Endodermal cell (in vitro differentiated cells): ENCODE measurements around the gene PHOSPHO1. TPM values are rescaled to one million over a fixed set of nuclear protein-coding genes. Genes with fewer than 3 reads are reported as not detected.

ENCODE experiments used
- DNase-seq: peaks from one replicate; pipeline ENCODE4 v3.0.0-alpha.2; 2017
- H3K27ac ChIP-seq: 2 replicates; pipeline ENCODE4 v1.5.1; 2013; ENCODE audit warnings: mild to moderate bottlenecking, low read depth, low read length, moderate library complexity
- H3K27me3 ChIP-seq: 2 replicates; pipeline ENCODE4 v1.6.1; 2013; ENCODE audit warnings: mild to moderate bottlenecking, low read length, moderate library complexity; ENCODE audit not compliant: insufficient read depth, control insufficient read depth, poor library complexity, severe bottlenecking
- H3K36me3 ChIP-seq: 2 replicates; pipeline ENCODE4 v1.7.0; 2013; ENCODE audit warnings: mild to moderate bottlenecking, low read length, moderate library complexity; ENCODE audit not compliant: control insufficient read depth, insufficient read depth
- H3K4me1 ChIP-seq: one replicate; pipeline ENCODE4 v1.7.0; 2013; ENCODE audit warnings: low read length; ENCODE audit not compliant: control insufficient read depth, insufficient read depth
- H3K4me3 ChIP-seq: 2 replicates; pipeline ENCODE4 v1.5.1; 2013; ENCODE audit warnings: mild to moderate bottlenecking, low read length, moderate library complexity
- H3K9ac ChIP-seq: 2 replicates; pipeline ENCODE4 v1.6.1; 2013; ENCODE audit warnings: mild to moderate bottlenecking, low read length, moderate library complexity; ENCODE audit not compliant: poor library complexity, severe bottlenecking; ENCODE audit errors: extremely low read depth
- H3K9me3 ChIP-seq: 2 replicates; pipeline ENCODE4 v1.6.1; 2013; ENCODE audit warnings: mild to moderate bottlenecking, low read length, moderate library complexity; ENCODE audit not compliant: control insufficient read depth
- H3K27ac Mint-ChIP-seq: 2 replicates; pipeline ENCODE4 v1.8.0; 2020; ENCODE audit warnings: mixed read lengths
- H3K27me3 Mint-ChIP-seq: 2 replicates; pipeline ENCODE4 v1.8.0; 2021; ENCODE audit warnings: mild to moderate bottlenecking, mixed read lengths; ENCODE audit not compliant: insufficient read depth
- H3K36me3 Mint-ChIP-seq: 2 replicates; pipeline ENCODE4 v1.8.0; 2020; ENCODE audit warnings: low read depth, mixed read lengths
- H3K4me1 Mint-ChIP-seq: 2 replicates; pipeline ENCODE4 v1.8.0; 2020; ENCODE audit warnings: mixed read lengths
- H3K4me3 Mint-ChIP-seq: 2 replicates; pipeline ENCODE4 v1.8.0; 2020; ENCODE audit warnings: mild to moderate bottlenecking, moderate library complexity, mixed read lengths
- H3K9me3 Mint-ChIP-seq: 2 replicates; pipeline ENCODE4 v1.8.0; 2020; ENCODE audit warnings: mild to moderate bottlenecking, mixed read lengths
- CTCF ChIP-seq: fragments of 200-600 bp; sonication (generic); conservative IDR thresholded peaks from 2 replicates; pipeline ENCODE4 v1.5.0; 2021; ENCODE audit warnings: antibody characterized with exemption, mild to moderate bottlenecking
- WGBS, 2 experiments: methylation state at CpG; one replicate each; pipeline versions ENCODE4 v1.1.5 to v1.1.7; 2013; ENCODE audit warnings: missing lambda C conversion rate in 2 of 2, mixed read lengths in 1 of 2; ENCODE audit not compliant: insufficient coverage in 1 of 2, insufficient read length in 1 of 2; 5-methylcytosine and 5-hydroxymethylcytosine counted together
- total RNA-seq, 2 donors: library from RNA; stranded (reverse); fragmentation: NEBNext Ultra II Directional in 1 of 2; extraction: Animal tissue kit (Norgen Biotek cat#: 25700) in 1 of 2; gene quantifications; 2 replicates in 1 of 2; 3 replicates in 1 of 2; pipeline ENCODE4 v1.2.1, GENCODE V29; 2021

The PHOSPHO1 gene
- total RNA-seq, 2 donors from 2014 or later = 0.82 to 1.3 TPM

GRCh38 chr17:49198211-49198610, 32.4 kb downstream of the PHOSPHO1 start:
- H3K27me3 Mint-ChIP-seq = peaks cover 14% of the 10 kb centered on the region
- TF ChIP-seq CTCF = no peak
- peaks cover 3% of the 10 kb centered on the region for H3K4me1 ChIP-seq
- no peaks in the 10 kb centered on the region for H3K36me3 ChIP-seq
- H3K4me1 Mint-ChIP-seq = peaks cover 7% of the 10 kb centered on the region
- DNase-seq = no peak
- no peak overlapping the region for H3K4me3 Mint-ChIP-seq
- H3K4me3 ChIP-seq = no peak overlapping the region
- H3K27ac ChIP-seq = no peak overlapping the region
- 73 to 100% methylated on average over 1 to 2 of the region's 2 CpGs for WGBS, 2 experiments
- no peak overlapping the region for H3K9ac ChIP-seq
- H3K9me3 ChIP-seq = no peaks in the 10 kb centered on the region
- no peaks in the 10 kb centered on the region for H3K9me3 Mint-ChIP-seq
- no peaks in the 10 kb centered on the region for H3K36me3 Mint-ChIP-seq
- H3K27ac Mint-ChIP-seq = no peak overlapping the region
- H3K27me3 ChIP-seq = no peaks in the 10 kb centered on the region

- Histone ChIP-seq H3K27me3 (no peaks in the 10 kb centered on the region), H3K36me3 (no peaks in the 10 kb centered on the region), H3K4me3 (no peak overlapping the region), H3K27ac (no peak overlapping the region), H3K4me1 (peaks cover 3% of the 10 kb centered on the region), H3K9ac (no peak overlapping the region), H3K9me3 (no peaks in the 10 kb centered on the region)
- Mint-ChIP-seq H3K9me3 (no peaks in the 10 kb centered on the region), H3K4me3 (no peak overlapping the region), H3K27me3 (peaks cover 8% of the 10 kb centered on the region), H3K36me3 (no peaks in the 10 kb centered on the region), H3K27ac (no peak overlapping the region), H3K4me1 (peaks cover 7% of the 10 kb centered on the region)
- no peak for TF ChIP-seq CTCF
- peak; percentile 49 for DNase-seq
- 85 to 91% methylated on average over 3 to 5 of the region's 5 CpGs for WGBS, 2 experiments
Observed at GRCh38 chr17:49197346-49197998, 33.1 kb downstream of the PHOSPHO1 start.

- Mint-ChIP-seq H3K4me1 (peaks cover 7% of the 10 kb centered on the region), H3K27me3 (no peaks in the 10 kb centered on the region), H3K27ac (no peak overlapping the region), H3K9me3 (no peaks in the 10 kb centered on the region), H3K4me3 (no peak overlapping the region), H3K36me3 (no peaks in the 10 kb centered on the region)
- WGBS, 2 experiments = 98 to 100% methylated on average over 1 to 3 of the region's 3 CpGs
- no peak overlapping the region for H3K9ac ChIP-seq
- no peaks in the 10 kb centered on the region for H3K9me3 ChIP-seq
- no peak for TF ChIP-seq CTCF
- H3K36me3 ChIP-seq = no peaks in the 10 kb centered on the region
- DNase-seq = no peak
- H3K27me3 ChIP-seq = no peaks in the 10 kb centered on the region
- H3K4me3 ChIP-seq = no peak overlapping the region
- H3K4me1 ChIP-seq = peaks cover 3% of the 10 kb centered on the region
- no peak overlapping the region for H3K27ac ChIP-seq
Observed at GRCh38 chr17:49196520-49196919, 34.1 kb downstream of the PHOSPHO1 start.
